NCI-H1436 (cell line): ENCODE data around the gene PGLYRP4.

Experiments used
- DNase-seq: peaks from one replicate; lab custom pipeline; 2025; lab: John Stamatoyannopoulos, UW

The PGLYRP4 gene

GRCh38 chr1:153375511-153375910, 26.9 kb upstream of the PGLYRP4 start, which contains the start of gene S100A12:
Gene S100A12, minus strand, starts transcription at chr1:153375621. Its CDS starts 1,029 bp downstream, at chr1:153374592.
- no peak for DNase-seq

- no peak for DNase-seq
These were observed 25.4 kb upstream of the PGLYRP4 start for GRCh38 chr1:153374071-153374470.

- DNase-seq, result no peak
These were observed 23.9 kb upstream of the PGLYRP4 start for GRCh38 chr1:153372571-153372970.

- no peak for DNase-seq
These were observed 22.6 kb upstream of the PGLYRP4 start for GRCh38 chr1:153371231-153371630.

- DNase-seq, result no peak
These were observed 21.5 kb upstream of the PGLYRP4 start for GRCh38 chr1:153370146-153370545.

GRCh38 chr1:153368495-153368894, 19.9 kb upstream of the PGLYRP4 start:
- no peak for DNase-seq

- DNase-seq, result no peak
These were observed 18.4 kb upstream of the PGLYRP4 start for GRCh38 chr1:153367090-153367489.

GRCh38 chr1:153366261-153366660, 17.6 kb upstream of the PGLYRP4 start:
- DNase-seq, result no peak

GRCh38 chr1:153365696-153366095, 17.1 kb upstream of the PGLYRP4 start:
- DNase-seq, result no peak

- no peak for DNase-seq
These were observed 16.4 kb upstream of the PGLYRP4 start for GRCh38 chr1:153364766-153365666.

- no peak for DNase-seq
These were observed 15.5 kb upstream of the PGLYRP4 start for GRCh38 chr1:153364156-153364555.

GRCh38 chr1:153363641-153364040, 15.0 kb upstream of the PGLYRP4 start:
- DNase-seq, result no peak

- DNase-seq, result no peak
These were observed 13.6 kb upstream of the PGLYRP4 start for GRCh38 chr1:153362187-153362775.

- no peak for DNase-seq
These were observed 13.0 kb upstream of the PGLYRP4 start for GRCh38 chr1:153361480-153362109.

GRCh38 chr1:153360592-153361479, 12.2 kb upstream of the PGLYRP4 start:
- DNase-seq, result no peak

- no peak for DNase-seq
These were observed 11.5 kb upstream of the PGLYRP4 start for GRCh38 chr1:153360190-153360589.

GRCh38 chr1:153359241-153359640, 10.6 kb upstream of the PGLYRP4 start:
- no peak for DNase-seq

- DNase-seq, result no peak
These were observed 10.0 kb upstream of the PGLYRP4 start for GRCh38 chr1:153358691-153358975.

GRCh38 chr1:153357853-153358690, 9.4 kb upstream of the PGLYRP4 start, which contains the start of gene S100A9:
Gene S100A9, plus strand, starts transcription at chr1:153357854. Its CDS starts 430 bp downstream, at chr1:153358284.
- DNase-seq, result no peak

- no peak for DNase-seq
These were observed 8.6 kb upstream of the PGLYRP4 start for GRCh38 chr1:153357076-153357852.
